ENCODE data around the gene SPAG16.

DNA sequence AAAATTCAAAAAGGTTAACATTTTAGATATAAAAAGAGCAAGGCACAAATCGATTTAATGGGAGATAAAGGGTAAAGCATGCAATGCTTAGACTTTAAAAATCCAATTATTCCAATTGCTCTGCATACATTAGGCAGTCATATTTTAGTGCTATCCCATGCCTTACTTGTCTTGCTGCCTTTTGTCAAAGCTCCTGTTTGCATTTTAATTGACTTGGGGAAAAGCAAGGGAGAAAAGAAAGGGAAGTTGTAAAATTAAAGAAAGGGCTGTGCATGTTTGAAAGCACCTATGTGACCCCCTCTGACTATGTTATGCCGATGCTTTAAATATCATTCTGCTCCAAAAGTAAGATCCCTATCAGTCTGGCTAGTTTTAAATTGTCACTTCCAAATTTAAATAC is 932.9 kb downstream of the SPAG16 start:
- TF ChIP-seq, protein P1, sequence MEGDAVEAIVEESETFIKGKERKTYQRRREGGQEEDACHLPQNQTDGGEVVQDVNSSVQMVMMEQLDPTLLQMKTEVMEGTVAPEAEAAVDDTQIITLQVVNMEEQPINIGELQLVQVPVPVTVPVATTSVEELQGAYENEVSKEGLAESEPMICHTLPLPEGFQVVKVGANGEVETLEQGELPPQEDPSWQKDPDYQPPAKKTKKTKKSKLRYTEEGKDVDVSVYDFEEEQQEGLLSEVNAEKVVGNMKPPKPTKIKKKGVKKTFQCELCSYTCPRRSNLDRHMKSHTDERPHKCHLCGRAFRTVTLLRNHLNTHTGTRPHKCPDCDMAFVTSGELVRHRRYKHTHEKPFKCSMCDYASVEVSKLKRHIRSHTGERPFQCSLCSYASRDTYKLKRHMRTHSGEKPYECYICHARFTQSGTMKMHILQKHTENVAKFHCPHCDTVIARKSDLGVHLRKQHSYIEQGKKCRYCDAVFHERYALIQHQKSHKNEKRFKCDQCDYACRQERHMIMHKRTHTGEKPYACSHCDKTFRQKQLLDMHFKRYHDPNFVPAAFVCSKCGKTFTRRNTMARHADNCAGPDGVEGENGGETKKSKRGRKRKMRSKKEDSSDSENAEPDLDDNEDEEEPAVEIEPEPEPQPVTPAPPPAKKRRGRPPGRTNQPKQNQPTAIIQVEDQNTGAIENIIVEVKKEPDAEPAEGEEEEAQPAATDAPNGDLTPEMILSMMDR (conservative IDR thresholded peaks at IDR 0.05; ENCODE audit: low read length), result no peak
- TF ChIP-seq EZH2phosphoT487 (IDR thresholded peaks at IDR 0.05; ENCODE audit: borderline replicate concordance), result no peak
